Ovary (tissue), 3 donors: Measurements from ENCODE around the gene USP28.

Experiments
- CTCF ChIP-seq, 3 donors: fragments of 450-650 bp in 2 of 3; fragments of 200-600 bp in 1 of 3; IDR thresholded peaks; one replicate each; pipeline versions ENCODE4 v1.5.1 to v1.8.0; 2016 to 2022; ENCODE audit warnings: antibody characterized with exemption in 3 of 3, mild to moderate bottlenecking in 1 of 3
- EP300 ChIP-seq: sonication (generic); formaldehyde crosslinking; IDR thresholded peaks from one replicate; pipeline ENCODE4 v1.6.1; 2017; ENCODE audit warnings: antibody characterized with exemption
- POLR2A ChIP-seq: fragments of 450-650 bp; IDR thresholded peaks from one replicate; pipeline ENCODE4 v1.6.1; 2017; ENCODE audit warnings: antibody characterized with exemption, mild to moderate bottlenecking, moderate library complexity
- donor health status: DM: no; HTN: no; CAD: no.

- TF ChIP-seq CTCF (IDR thresholded peaks at IDR 0.05) (no peak), POLR2A (no peak), EP300 (no peak)
Measured at GRCh38 chr11:113773092-113773415, 102.3 kb downstream of the USP28 start.
